DMS53 treated with DMSO at 0.1 percent for 48 hours (cell line): ENCODE results near the gene KRTAP10-5.
"Not testable (repeated sequence)": the region's sequence is repeated elsewhere in the genome, so short reads cannot be mapped to it uniquely, and the experiment has no call there.

ENCODE experiments used
- DNase-seq: peaks from one replicate; lab custom pipeline; 2025; ENCODE audit not compliant: unreplicated experiment; lab: John Stamatoyannopoulos, UW

KRTAP10-5 gene, protein sequence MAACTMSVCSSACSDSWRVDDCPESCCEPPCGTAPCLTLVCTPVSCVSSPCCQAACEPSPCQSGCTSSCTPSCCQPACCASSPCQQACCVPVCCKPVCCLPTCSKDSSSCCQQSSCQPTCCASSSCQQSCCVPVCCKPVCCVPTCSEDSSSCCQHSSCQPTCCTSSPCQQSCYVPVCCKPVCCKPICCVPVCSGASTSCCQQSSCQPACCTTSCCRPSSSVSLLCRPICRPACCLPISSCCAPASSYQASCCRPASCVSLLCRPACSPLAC

DNA sequence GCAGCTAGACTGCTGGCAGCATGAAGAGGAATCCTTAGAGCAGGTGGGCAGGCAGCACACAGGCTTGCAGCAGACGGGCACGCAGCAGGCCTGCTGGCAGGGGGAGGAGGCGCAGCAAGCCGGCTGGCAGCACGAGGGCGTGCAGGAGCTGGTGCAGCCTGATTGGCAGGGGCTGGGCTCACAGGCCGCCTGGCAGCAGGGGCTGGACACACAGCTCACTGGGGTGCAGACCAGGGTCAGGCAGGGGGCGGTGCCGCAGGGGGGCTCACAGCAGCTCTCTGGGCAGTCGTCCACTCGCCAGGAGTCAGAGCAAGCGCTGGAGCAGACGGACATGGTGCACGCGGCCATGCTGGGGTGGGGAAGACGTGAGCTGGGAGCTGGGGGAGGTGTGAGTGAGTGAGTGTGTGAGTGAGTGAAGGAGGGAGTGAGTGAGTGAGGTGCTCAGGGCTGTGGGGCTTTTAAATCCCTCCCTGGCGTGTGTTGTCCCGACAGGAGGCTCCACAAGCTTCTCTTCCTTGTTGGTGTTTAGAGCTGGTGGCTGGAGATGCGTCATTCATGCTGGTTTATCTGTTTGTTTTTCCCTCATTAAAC is at the start of gene KRTAP10-5:
TSS of gene KRTAP10-5 (minus strand) at position 374 of the 591 bp plus-strand sequence. CDS start at position 348, 26 bp downstream.
- peak; percentile 29 for DNase-seq

DNA sequence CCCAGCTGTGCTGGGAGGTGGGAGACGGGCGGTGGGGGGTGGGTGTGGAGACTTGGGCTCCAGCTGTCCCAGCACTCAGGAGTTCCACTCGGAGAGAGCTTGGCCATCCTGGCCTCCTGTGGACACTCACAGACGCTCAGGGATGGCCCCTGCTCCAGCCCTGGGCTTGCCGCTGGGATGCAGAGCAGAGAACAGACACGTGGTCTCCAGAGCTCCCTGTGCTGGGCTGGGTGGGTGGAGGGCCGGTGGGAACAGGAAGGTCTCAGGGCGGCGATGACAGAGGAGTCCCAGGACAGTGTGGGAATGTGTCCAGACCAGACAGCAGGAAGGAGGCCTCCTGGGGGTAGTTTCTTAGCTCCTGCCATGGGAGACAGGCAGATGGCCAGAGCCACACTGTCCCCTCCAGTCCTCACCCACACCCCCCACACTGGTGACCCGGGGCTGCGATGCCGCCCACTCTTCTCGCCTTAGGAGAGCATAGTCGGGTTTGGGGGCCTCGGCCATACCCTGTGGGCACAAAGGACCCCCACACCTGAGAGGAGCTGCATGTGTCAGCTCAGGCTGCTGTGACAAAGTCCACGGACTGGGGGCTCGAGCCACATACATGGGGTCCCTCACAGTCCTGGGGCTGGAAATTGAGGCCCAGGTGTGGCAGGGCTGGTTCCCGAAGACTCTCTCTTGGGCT is 48.4 kb upstream of the KRTAP10-5 start:
- DNase-seq = no peak

DNA sequence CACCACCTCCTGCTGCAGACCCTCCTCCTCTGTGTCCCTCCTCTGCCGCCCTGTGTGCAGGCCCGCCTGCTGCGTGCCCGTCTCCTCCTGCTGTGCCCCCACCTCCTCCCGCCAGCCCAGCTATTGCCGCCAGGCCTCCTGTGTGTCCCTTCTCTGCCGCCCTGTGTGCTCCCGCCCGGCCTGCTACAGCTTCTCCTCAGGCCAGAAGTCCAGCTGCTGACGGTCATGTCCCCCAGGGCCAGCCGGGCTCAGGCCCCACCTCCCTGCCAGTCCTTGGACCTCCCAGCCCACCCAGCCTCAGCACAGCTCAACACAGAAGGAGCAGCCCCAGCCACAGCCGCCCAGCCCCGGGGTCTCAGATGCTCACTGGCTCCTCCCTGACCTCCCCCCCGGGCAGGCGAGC is 47.4 kb upstream of the KRTAP10-5 start:
- DNase-seq = not testable (repeated sequence)

DNA sequence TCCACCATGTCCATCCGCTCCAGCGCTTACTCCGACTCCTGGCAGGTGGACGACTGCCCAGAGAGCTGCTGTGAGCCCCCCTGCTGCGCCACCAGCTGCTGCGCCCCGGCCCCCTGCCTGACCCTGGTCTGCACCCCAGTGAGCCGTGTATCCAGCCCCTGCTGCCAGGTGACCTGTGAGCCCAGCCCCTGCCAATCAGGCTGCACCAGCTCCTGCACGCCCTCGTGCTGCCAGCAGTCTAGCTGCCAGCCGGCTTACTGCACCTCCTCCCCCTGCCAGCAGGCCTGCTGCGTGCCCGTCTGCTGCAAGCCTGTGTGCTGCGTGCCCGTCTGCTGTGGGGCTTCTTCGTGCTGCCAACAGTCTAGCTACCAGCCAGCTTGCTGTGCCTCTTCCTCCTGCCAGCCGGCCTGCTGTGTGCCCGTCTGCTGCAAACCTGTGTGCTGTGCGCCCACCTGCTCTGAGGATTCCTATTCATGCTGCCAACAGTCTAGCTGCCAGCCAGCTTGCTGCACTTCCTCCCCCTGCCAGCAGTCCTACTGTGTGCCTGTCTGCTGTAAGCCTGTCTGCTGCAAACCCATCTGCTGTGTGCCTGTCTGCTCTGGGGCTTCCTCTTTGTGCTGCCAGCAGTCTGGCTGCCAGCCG is 46.9 kb upstream of the KRTAP10-5 start:
- DNase-seq = not testable (repeated sequence)

DNA sequence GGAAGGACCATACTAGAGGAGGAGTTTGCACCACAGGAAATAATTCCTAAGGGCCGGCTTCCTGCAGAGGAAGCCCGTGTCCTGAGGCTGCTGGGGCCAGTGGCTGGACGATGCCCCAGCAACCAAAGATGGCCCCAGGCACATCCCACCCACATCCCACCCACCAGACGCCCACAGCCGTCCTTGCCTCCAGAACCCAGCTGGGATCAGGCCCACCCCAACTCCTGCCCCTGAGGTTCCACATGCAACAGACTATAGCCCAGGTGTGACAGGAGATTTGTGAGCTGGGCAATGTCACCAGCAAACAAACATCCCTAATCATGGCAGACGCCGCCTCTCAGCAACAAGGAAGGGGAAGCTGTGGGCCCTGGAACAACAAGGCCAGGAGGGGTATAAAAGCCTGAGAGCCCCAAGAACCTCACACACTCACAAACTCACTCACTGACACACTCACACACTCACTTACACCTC is 46.3 kb upstream of the KRTAP10-5 start, which contains the start of gene KRTAP10-9:
TSS of gene KRTAP10-9 (plus strand) at position 421 of the 471 bp plus-strand sequence. CDS start 79 bp downstream, outside the sequence.
- no peak for DNase-seq

DNA sequence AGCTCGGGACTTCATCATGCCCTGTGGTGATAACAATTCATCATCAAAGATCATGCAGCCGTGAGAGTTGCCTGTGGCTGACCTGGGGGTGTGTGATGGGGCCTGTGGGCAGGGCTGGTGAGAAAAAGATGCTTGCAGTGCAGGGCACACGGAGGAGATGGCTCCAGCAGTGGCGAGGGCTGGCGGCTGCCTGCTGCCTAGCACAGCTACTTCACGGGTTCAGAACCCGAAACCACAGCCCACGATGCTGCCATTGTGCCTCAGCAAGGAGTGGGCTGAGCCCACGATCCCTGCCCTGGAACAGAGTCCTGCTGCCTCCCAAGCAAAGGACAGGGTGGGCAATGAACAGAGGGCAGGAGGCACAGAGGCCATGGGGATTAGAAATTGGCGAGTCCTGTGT is 45.9 kb upstream of the KRTAP10-5 start:
- DNase-seq = no peak

DNA sequence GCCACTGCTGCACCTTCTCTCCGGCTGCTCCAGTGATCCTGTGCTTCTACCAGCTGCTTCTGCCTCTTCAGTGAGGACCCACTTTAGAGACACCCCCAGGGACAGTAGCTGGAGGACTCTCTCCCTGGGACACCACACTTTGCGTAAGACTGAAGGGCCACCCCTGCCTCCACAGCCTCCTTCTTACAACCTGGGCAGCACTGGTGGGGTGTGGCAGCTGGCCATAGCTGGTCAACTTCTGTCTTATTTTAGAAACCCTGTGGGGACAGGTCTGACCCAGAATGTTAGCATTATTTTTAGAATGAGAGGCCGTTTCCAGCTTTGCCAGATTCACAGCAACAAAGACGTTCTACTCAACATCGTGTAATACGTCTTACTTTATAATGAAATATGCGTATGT is 45.4 kb upstream of the KRTAP10-5 start:
- no peak for DNase-seq

DNA sequence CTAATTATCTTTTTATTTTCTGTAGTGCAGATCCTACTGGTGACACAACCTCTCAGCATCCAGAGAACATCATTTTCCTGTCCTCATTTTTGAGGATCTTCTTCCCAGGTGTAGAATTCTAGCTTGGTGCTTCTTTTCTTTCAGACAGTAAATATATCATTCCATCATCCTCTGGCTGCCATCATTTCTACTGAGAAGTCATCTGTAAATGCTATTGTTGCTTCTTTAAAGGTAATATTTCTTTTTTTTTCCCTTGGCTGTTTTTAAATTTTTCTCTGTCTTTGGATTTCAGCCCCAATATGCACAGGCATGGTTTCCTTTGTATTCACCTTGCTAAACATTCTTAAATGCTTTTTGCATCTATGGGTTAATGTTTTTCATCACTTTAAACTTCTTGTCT is 43.2 kb upstream of the KRTAP10-5 start:
- no peak for DNase-seq

DNA sequence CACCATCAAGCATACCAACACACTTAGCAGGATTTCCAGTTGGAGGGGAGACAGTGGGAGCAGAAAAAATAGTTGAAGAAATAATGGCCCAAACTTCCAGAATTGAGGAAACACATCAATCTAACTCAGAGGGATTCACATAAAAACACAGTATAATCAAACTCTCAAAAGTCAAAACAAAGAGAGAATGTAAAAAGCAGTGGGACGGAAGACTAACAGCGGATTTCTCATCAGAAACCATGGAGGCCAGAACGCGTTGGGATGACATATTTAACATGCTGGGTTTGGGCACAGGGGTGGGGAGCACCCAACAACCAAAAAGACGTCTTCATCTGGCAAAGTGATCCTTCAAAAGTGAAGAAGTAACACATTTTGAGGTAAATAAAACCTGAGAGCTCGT is 39.5 kb upstream of the KRTAP10-5 start:
- no peak for DNase-seq

DNA sequence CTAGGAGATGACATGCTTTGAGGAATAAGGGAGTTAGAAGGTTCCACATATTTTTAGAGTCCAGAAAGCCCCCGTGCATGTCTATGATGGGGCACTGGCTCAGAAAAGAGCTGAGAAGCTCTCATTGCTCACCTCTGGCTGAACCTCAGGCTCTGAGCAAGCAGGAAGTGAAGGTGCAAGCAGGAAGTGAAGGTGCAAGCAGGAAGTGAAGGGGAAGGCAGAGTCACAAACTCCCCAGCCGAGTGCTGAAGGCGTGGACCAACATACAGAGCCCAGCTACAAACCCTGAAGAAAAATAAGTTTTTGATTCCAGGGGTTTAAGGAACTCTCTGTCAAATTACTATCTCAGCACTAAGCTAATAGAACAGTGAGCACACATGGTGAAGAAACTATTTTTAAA is 38.5 kb upstream of the KRTAP10-5 start:
- DNase-seq = no peak

DNA sequence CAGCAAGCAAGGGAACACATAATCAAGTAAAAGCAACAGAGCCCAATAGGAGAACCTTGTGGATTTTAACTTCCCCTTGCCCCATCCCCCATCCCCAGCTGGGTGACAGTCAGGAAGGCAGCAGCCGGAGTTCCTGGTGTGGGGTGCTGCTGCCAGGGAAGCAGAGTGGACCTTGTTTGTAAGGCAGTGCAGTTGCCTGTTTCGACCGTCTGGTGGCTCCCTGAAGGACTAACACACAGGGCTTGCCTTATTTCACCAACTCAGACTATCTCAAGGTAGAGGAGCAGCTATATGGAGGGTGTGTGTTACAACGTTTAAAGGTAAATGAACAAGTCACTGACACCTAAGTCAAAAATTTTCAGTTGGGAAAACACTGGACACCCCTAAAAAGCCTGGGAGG is 38.1 kb upstream of the KRTAP10-5 start:
- DNase-seq = no peak

DNA sequence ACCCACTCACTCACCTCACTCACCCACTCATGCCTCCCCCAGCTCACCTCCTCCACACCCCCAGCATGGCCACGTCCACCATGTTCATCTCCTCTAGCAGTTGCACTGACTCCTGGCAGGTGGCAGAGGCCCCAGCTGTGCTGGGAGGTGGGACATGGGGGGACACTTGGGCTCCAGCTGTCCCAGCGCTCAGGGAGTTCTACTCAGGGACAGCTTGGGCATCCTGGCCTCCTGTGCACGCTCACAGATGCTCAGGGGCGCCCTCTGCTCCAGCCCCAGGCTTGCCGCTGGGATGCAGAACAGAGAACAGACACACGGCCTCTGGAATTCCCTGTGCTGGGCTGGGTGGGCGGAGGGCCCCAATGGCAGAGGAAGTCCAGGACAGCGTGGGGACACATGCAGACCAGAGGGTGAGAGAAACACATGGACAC is 36.7 kb upstream of the KRTAP10-5 start:
- no peak for DNase-seq

DNA sequence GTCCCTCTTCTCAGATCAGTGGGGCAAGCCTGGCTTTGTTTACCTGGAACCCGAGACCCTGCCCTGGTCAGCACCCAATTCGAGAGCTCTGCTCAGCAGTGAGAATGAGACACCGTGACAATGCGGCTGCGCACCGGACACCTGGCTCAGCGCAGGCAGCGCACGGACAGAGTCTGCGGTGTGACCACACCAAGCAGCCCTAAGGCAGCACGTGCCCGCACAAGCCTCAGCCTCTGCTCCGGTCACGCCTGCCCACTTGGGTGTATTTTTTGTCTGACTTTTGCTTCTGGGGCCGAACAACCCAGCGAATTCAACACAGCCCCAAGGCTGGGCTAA is 36.2 kb upstream of the KRTAP10-5 start:
- DNase-seq = no peak

DNA sequence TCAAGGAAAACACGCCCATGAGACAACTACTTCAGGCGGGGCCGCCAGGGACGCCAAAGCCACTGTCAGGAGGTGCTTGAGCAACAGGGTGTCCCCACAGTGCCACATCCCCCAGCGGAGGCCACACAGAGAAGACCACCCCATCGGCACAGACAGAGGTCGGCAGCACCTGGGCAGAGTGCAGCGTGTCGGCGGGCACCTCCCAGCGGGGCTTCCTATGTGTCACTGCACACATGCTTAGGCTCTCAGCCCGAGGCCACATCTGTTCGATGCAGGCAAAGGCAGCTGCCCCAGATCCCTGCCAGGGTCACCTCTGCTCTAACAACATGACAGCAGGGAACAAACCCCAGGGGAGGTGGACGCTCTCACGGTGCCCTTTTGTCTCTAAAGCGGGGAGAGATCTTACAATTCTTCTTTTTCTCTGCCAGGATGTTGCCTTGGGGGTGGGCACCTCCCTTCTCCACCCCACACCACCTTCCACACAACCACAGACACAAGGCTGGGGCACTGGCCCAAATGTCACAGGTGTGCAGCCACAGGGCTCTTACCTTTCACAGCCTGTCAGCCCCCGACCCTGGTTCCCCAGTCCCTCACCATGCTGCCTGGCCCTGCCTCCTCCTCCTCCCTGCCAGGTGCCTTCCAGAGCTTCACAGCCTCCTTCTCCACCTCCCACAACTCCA is 35.6 kb upstream of the KRTAP10-5 start:
- DNase-seq = no peak

DNA sequence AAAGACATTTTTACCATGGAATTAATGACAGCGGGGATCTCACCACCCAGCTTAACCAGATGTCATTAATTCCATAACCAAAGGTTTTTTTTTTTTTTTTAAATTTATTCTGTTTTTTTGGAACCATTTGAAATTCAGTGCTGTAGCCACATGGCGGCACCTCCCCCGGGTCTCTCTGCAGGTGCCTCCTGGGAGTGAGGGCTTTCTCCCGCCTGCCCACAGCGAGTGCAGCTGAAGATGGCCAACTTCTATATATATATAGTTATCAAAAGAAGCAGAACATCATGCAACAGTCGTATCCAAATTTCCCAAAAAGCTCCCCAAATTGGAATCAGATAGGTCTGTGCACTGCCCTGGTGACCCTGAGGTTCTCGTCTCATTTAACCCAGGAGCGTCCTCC is 35.1 kb upstream of the KRTAP10-5 start:
- DNase-seq = no peak

DNA sequence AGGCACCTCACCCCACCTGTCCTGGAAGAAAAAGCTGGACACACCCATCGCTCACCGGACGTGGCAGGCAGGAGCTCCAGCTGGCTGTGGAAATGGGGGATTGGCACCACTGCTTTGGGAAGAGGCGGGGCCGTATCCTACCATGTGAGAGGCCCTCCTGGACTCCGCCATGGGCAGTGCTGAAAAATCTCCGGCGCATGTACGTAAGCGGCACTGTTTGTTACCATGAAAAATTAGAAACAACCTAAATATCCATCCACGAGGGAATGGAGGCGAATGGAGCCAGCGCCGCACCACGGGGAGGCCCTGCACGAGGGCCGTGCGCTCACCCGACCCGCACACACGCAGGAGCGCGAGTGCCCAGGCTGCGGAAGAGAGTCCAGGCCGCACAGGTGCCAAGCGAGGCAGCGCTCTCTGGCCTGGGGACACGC is 34.6 kb upstream of the KRTAP10-5 start:
- DNase-seq = no peak

DNA sequence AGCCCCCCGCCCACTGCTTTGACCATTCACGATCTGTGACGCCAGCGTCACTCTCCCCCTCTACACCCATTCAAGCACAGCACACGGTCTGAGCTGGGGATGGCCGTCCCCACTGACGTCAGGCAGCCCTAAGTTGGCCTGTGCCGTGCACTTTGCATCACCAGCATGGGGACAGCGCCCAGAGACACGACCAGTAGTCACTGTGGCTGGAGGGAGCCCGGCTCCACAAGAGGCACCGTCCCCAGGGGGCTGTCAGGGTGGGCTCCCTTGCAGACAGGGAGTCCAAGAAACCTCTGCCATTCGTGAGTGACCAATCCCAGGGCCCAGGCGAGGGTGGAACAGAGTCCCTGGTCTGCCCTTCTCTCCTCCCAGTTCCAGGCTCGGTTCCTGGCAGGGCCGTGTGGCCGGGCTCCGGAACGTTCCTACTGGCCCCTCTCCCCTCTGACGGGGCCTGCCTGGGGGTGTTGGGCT is 33.8 kb upstream of the KRTAP10-5 start:
- no peak for DNase-seq

DNA sequence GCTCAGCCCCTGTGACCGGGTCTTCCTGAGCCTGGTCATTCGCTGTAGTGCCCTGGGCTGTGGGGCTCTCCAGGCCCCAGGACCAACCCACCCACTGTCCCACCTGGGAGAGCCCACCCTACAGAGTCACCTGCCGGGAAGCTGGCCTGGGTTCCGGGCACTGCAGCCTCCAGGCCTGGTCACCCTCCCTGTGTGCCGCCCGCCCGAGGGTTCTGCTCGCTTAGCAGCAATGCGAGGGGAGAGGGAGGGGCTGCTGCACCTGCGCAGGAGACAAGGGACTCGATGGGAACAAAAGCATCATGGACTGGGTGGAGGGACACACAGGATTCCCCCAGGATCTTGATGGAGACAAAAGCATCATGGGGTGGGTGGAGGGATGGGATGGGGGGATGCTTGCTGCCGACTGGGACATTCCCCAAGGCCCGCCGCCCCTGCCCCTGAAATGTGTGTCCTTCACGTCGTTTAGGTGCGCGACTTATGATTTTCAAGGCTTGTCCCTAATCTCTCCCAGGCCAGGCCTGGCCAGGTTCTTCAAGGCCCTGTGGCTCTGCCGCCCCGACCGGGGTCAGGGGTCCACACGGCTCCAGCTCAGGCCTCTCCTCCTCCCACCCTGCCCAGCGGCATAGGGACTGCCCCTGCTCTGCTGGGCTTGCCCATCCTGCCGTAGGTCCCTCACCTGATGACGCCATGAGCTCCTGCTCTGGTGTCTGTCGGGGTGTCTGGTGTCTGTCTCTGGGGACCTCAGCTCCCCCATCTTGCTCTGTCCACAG is 33.2 kb upstream of the KRTAP10-5 start:
- no peak for DNase-seq

DNA sequence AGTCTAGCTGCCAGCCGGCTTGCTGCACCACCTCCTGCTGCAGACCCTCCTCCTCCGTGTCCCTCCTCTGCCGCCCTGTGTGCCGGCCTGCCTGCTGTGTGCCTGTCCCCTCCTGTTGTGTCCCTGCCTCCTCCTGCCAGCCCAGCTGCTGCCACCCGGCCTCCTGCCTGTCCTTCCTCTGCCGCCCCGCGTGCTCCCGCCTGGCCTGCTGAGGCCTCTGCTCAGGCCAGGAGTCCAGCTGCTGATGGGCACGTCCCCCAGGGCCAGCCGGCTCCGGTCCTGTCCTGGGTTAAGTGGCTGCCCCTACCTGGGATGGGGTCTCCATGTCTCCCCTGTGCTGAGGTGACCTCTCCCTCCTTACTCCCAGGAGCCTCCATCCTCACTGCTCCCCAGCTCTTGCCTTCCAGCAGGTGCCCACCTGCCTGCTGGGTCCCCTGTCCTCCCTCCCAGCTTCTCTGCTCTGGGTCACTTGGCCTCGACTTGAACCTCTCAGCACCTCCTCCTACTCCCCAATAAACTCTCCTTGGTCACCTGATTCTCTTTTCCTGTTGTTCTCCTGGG is 32.3 kb upstream of the KRTAP10-5 start:
- no peak for DNase-seq

DNA sequence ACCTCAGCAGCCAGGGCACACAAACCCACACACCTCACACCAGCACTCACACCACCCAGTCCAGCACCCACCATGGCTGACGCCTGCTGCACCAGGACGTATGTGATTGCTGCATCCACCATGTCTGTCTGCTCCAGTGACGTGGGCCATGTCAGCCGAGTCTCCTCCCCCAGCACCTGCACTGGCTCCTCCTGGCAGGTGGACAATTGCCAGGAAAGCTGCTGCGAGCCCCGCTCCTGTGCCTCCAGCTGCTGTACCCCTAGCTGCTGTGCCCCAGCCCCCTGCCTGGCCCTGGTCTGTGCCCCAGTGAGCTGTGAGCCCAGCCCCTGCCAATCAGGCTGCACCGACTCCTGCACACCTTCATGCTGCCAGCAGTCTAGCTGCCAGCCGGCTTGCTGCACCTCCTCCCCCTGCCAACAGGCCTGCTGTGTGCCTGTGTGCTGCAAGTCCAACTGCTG is 31.7 kb upstream of the KRTAP10-5 start, which contains the start of gene KRTAP10-8:
TSS of gene KRTAP10-8 (plus strand) at position 51 of the 458 bp plus-strand sequence. CDS start at position 73, 22 bp downstream.
- DNase-seq = no peak
